Measurements from ENCODE around the gene ZDHHC7.
A peak's percentile ranks its signal among the peaks of the same experiment; 100 is the strongest.

Gene ZDHHC7

DNA sequence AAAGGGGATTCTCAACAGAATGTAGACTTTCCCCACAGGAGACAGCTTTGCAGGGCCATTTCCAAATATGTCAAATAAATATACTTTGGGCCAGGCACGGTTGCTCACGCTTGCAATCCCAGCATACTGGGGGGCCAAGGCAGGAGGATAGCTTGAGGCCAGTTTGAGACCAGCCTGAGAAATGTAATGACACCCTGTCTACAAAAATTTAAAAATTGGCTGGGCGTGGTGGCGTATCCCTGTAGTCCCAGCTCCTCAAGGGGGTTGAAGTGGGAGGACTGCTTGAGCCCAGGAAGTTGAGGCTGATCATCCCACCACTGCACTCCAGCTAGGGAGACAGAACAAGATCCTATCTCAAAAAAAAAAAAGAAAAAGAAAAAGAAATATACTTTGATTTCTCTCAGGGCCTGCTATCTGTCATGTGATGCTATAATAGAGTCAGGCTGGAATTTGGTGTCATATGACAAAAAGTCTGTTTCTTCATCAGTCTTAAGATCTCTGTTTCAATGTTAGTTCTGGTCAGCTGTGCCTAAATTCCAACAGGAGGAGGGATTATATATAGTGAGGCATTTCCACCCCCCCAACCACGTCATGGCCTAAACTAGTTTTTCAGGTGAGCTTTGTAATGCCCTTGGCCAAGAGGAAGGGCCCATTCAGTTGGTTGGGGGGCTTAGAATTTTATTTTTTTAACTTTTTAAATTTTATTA is 4.3 kb upstream of the ZDHHC7 start:
- Histone ChIP-seq H3K4me1 (ENCODE audit: insufficient read depth, low read length, severe bottlenecking) (peaks cover 6% of the 10 kb centered on the region), H3K79me2 (ENCODE audit: insufficient read depth, low read length) (peaks cover 4% of the 10 kb centered on the region), H3K4me3 (ENCODE audit: low read depth, low read length, poor library complexity, severe bottlenecking) (no peak overlapping the region), H3K4me2 (ENCODE audit: low read length) (no peak overlapping the region), H3K36me3 (ENCODE audit: insufficient read depth, low read length) (no peaks in the 10 kb centered on the region), H2AFZ (ENCODE audit: low read length) (no peak overlapping the region), H3K9me2 (ENCODE audit: low read depth, low read length) (no peaks in the 10 kb centered on the region), H3K27ac (ENCODE audit: low read depth, low read length, poor library complexity, severe bottlenecking) (no peak overlapping the region), H4K20me1 (ENCODE audit: insufficient read depth, low read length) (no peaks in the 10 kb centered on the region), H3F3A (ENCODE audit: insufficient read depth, low read length) (no peaks in the 10 kb centered on the region), H3K9ac (ENCODE audit: low read length) (no peak overlapping the region), H3K27me3 (ENCODE audit: insufficient read depth, low read length) (no peaks in the 10 kb centered on the region), H3K9me3 (ENCODE audit: low read length) (no peaks in the 10 kb centered on the region)
- TF ChIP-seq EZH2 (IDR thresholded peaks at IDR 0.05; ENCODE audit: borderline replicate concordance, low read length) (no peak), CTCF (IDR thresholded peaks at IDR 0.05; ENCODE audit: low read length) (no peak)

GRCh38 chr16:85014311-85014710 is 3.0 kb upstream of the ZDHHC7 start:
- no peak overlapping the region for H3K9ac ChIP-seq (ENCODE audit: low read length)
- H3K9me3 ChIP-seq (ENCODE audit: low read length), result no peaks in the 10 kb centered on the region
- H3K4me2 ChIP-seq (ENCODE audit: low read length), result no peak overlapping the region
- H3F3A ChIP-seq (ENCODE audit: insufficient read depth, low read length), result no peaks in the 10 kb centered on the region
- H3K79me2 ChIP-seq (ENCODE audit: insufficient read depth, low read length), result peaks cover 15% of the 10 kb centered on the region
- no peaks in the 10 kb centered on the region for H3K27me3 ChIP-seq (ENCODE audit: insufficient read depth, low read length)
- no peaks in the 10 kb centered on the region for H3K9me2 ChIP-seq (ENCODE audit: low read depth, low read length)
- no peak overlapping the region for H3K4me3 ChIP-seq (ENCODE audit: low read depth, low read length, poor library complexity, severe bottlenecking)
- no peak overlapping the region for H3K27ac ChIP-seq (ENCODE audit: low read depth, low read length, poor library complexity, severe bottlenecking)
- no peak overlapping the region for H2AFZ ChIP-seq (ENCODE audit: low read length)
- H4K20me1 ChIP-seq (ENCODE audit: insufficient read depth, low read length), result no peaks in the 10 kb centered on the region
- H3K4me1 ChIP-seq (ENCODE audit: insufficient read depth, low read length, severe bottlenecking), result peaks cover 16% of the 10 kb centered on the region
- TF ChIP-seq CTCF (IDR thresholded peaks at IDR 0.05; ENCODE audit: low read length) (no peak), EZH2 (IDR thresholded peaks at IDR 0.05; ENCODE audit: borderline replicate concordance, low read length) (no peak)
- H3K36me3 ChIP-seq (ENCODE audit: insufficient read depth, low read length), result no peaks in the 10 kb centered on the region

DNA sequence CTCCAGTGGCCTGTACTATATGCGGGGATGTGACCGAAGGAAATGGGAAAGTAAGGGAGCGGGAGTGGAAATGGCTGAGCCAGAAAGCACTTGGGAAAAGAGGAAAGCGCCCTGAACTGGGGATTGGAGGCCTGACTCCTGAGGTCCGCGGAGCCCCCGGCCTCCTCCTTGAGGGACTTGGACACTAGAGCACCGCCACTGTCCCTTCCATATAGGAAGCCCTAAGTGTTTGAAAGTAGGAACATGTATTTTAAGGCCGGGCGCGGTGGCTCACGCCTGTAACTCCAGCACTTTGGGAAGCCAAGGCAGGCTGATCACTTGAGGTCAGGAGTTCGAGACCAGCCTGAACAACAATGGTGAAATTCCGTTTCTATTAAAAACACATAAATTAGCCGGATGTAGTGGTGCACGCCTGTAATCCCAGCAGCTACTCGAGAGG is 530 bp upstream of the ZDHHC7 start:
- H3K9me2 ChIP-seq (ENCODE audit: low read depth, low read length), result no peaks in the 10 kb centered on the region
- H3K4me3 ChIP-seq (ENCODE audit: low read depth, low read length, poor library complexity, severe bottlenecking), result peak overlapping the region; percentile 82
- TF ChIP-seq EZH2 (IDR thresholded peaks at IDR 0.05; ENCODE audit: borderline replicate concordance, low read length), result no peak
- no peak for TF ChIP-seq CTCF (IDR thresholded peaks at IDR 0.05; ENCODE audit: low read length)

More for the DNA sequence above, 530 bp upstream of the ZDHHC7 start:
- Histone ChIP-seq H2AFZ (ENCODE audit: low read length) (0 out of 2 replicates have a peak overlapping the region, but pooled peaks have one; percentile 28), H3K9ac (ENCODE audit: low read length) (peak overlapping the region; percentile 91), H3K4me2 (ENCODE audit: low read length) (peak overlapping the region; percentile 73), H4K20me1 (ENCODE audit: insufficient read depth, low read length) (no peaks in the 10 kb centered on the region), H3K9me3 (ENCODE audit: low read length) (no peaks in the 10 kb centered on the region), H3K79me2 (ENCODE audit: insufficient read depth, low read length) (peaks cover 16% of the 10 kb centered on the region), H3K36me3 (ENCODE audit: insufficient read depth, low read length) (no peaks in the 10 kb centered on the region), H3K27me3 (ENCODE audit: insufficient read depth, low read length) (no peaks in the 10 kb centered on the region), H3K4me1 (ENCODE audit: insufficient read depth, low read length, severe bottlenecking) (peaks cover 16% of the 10 kb centered on the region), H3F3A (ENCODE audit: insufficient read depth, low read length) (no peaks in the 10 kb centered on the region), H3K27ac (ENCODE audit: low read depth, low read length, poor library complexity, severe bottlenecking) (peak overlapping the region; percentile 64)

Measured in OCI-LY1 (cell line).